Measurements from ENCODE around the gene ZNFX1.

GRCh38 chr20:49303065-49303552 is 25.3 kb upstream of the ZNFX1 start:
- TF ChIP-seq CTCF (IDR thresholded peaks at IDR 0.05; ENCODE audit: low read length): no peak
- TF ChIP-seq EZH2phosphoT487 (IDR thresholded peaks at IDR 0.05; ENCODE audit: low read length): no peak
- TF ChIP-seq EZH2 (optimal IDR thresholded peaks at IDR 0.05; ENCODE audit: low read depth, low read length): no peak
